Measurements from ENCODE around the gene TCF4.

GRCh38 chr18:55356815-55357214, 231.2 kb downstream of the TCF4 start:
- TF ChIP-seq CTCF (IDR thresholded peaks at IDR 0.05) (no peak), POLR2A (IDR thresholded peaks at IDR 0.05) (no peak)
